ENCODE data around the gene ATRAID.

ATRAID gene

DNA sequence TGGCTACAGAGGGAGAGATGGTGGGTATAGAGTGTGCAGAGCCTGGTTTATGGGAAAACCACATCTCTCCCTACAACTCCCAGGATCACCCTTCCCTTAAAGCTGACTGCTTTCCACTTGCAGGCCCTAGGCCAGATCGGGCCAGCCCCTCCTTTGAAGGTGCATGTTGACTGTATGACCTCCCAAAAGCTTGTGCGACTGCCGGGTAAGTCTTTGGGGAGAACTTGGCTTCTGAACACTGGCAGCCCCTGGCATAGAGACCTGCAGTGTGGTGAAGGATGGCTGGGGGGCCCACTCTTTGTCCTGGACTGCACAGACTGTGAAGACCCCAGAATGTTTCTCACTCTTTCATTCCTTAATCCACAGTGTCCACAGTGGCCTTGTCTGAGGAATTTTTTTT, 24.8 kb downstream of the ATRAID start:
- Histone ChIP-seq H2AFZ (ENCODE audit: low read length) (no peak overlapping the region), H4K8ac (ENCODE audit: low read depth, low read length) (no peak overlapping the region), H3K23ac (ENCODE audit: low read depth, low read length, poor library complexity) (no peak overlapping the region), H3K79me1 (ENCODE audit: low read depth, low read length) (peaks cover 2% of the 10 kb centered on the region), H3K4ac (ENCODE audit: low read length) (no peak overlapping the region), H3K4me3 (ENCODE audit: low read length in 2 of 2) (no peak overlapping the region), H4K91ac (ENCODE audit: low read depth, low read length, poor library complexity) (no peak overlapping the region), H2BK120ac (ENCODE audit: low read depth, low read length) (no peak overlapping the region), H3K9ac (ENCODE audit: low read depth, low read length, poor library complexity) (no peak overlapping the region), H3K18ac (ENCODE audit: low read length) (no peak overlapping the region), H2BK15ac (ENCODE audit: low read length) (no peak overlapping the region), H2BK12ac (ENCODE audit: low read length) (no peak overlapping the region), H3K27me3 (ENCODE audit: control insufficient read depth in 3 of 3, insufficient read depth in 3 of 3, low read depth in 1 of 3, low read length in 3 of 3) (no peaks in the 10 kb centered on the region), H3K36me3 (replicated peaks in 1 of 2; ENCODE audit: control insufficient read depth in 2 of 2, insufficient read depth in 2 of 2, low read length in 2 of 2) (peaks cover 91 to 100% of the 10 kb centered on the region in 2 donors), H3K9me3 (replicated peaks in 1 of 2; ENCODE audit: control insufficient read depth in 2 of 2, insufficient read depth in 1 of 2, low read depth in 1 of 2, low read length in 2 of 2) (peaks cover 0 to 2% of the 10 kb centered on the region in 2 donors), H3K4me1 (ENCODE audit: control insufficient read depth in 2 of 2, insufficient read depth in 1 of 2, low read depth in 1 of 2, low read length in 2 of 2) (no peaks in the 10 kb centered on the region), H2AK5ac (ENCODE audit: low read depth, low read length) (no peak overlapping the region), H3K4me2 (ENCODE audit: insufficient read depth, low read length, poor library complexity, severe bottlenecking) (no peak overlapping the region), H3K27ac (replicated peaks; ENCODE audit: low read length) (no peak overlapping the region), H2BK5ac (ENCODE audit: low read length) (no peak overlapping the region), H3K14ac (ENCODE audit: low read length) (no peak overlapping the region)
- WGBS, 2 donors (ENCODE audit: extremely low coverage in 2 of 2, insufficient read length in 2 of 2, insufficient replicate concordance in 1 of 2) = no CpG with 5 or more reads among the region's 3 CpGs
- no peak for DNase-seq (ENCODE audit: low spot score)

- no peaks in the 10 kb centered on the region for H3K27me3 ChIP-seq (ENCODE audit: control insufficient read depth in 3 of 3, insufficient read depth in 3 of 3, low read depth in 1 of 3, low read length in 3 of 3)
- H2AK5ac ChIP-seq (ENCODE audit: low read depth, low read length) = no peak overlapping the region
- H3K14ac ChIP-seq (ENCODE audit: low read length) = no peak overlapping the region
- no peak for DNase-seq (ENCODE audit: low spot score)
- no peak overlapping the region for H2BK15ac ChIP-seq (ENCODE audit: low read length)
- no peak overlapping the region for H2BK12ac ChIP-seq (ENCODE audit: low read length)
- H2BK5ac ChIP-seq (ENCODE audit: low read length) = no peak overlapping the region
- H3K9me3 ChIP-seq (replicated peaks in 1 of 2; ENCODE audit: control insufficient read depth in 2 of 2, insufficient read depth in 1 of 2, low read depth in 1 of 2, low read length in 2 of 2) = peaks cover 0 to 2% of the 10 kb centered on the region in 2 donors
- no peaks in the 10 kb centered on the region for H3K4me1 ChIP-seq (ENCODE audit: control insufficient read depth in 2 of 2, insufficient read depth in 1 of 2, low read depth in 1 of 2, low read length in 2 of 2)
- no peak overlapping the region for H3K18ac ChIP-seq (ENCODE audit: low read length)
- H3K27ac ChIP-seq (replicated peaks; ENCODE audit: low read length) = no peak overlapping the region
- H2BK120ac ChIP-seq (ENCODE audit: low read depth, low read length) = no peak overlapping the region
- H3K36me3 ChIP-seq (replicated peaks in 1 of 2; ENCODE audit: control insufficient read depth in 2 of 2, insufficient read depth in 2 of 2, low read length in 2 of 2) = peaks cover 90 to 100% of the 10 kb centered on the region in 2 donors
- no peak overlapping the region for H4K91ac ChIP-seq (ENCODE audit: low read depth, low read length, poor library complexity)
- no peak overlapping the region for H3K4me3 ChIP-seq (ENCODE audit: low read length in 2 of 2)
- H4K8ac ChIP-seq (ENCODE audit: low read depth, low read length) = no peak overlapping the region
- no peak overlapping the region for H2AFZ ChIP-seq (ENCODE audit: low read length)
- WGBS, 2 donors (ENCODE audit: extremely low coverage in 2 of 2, insufficient read length in 2 of 2, insufficient replicate concordance in 1 of 2) = no CpG with 5 or more reads among the region's 15 CpGs
- H3K4ac ChIP-seq (ENCODE audit: low read length) = no peak overlapping the region
- H3K79me1 ChIP-seq (ENCODE audit: low read depth, low read length) = peaks cover 2% of the 10 kb centered on the region
- H3K4me2 ChIP-seq (ENCODE audit: insufficient read depth, low read length, poor library complexity, severe bottlenecking) = no peak overlapping the region
- H3K23ac ChIP-seq (ENCODE audit: low read depth, low read length, poor library complexity) = peak overlapping the region; percentile 9
- no peak overlapping the region for H3K9ac ChIP-seq (ENCODE audit: low read depth, low read length, poor library complexity)
These were observed 25.6 kb downstream of the ATRAID start for GRCh38 chr2:27237341-27237945.

- Histone ChIP-seq H3K27ac (replicated peaks; ENCODE audit: low read length) (no peak overlapping the region), H3K14ac (ENCODE audit: low read length) (no peak overlapping the region), H3K79me1 (ENCODE audit: low read depth, low read length) (peaks cover 2% of the 10 kb centered on the region), H4K8ac (ENCODE audit: low read depth, low read length) (no peak overlapping the region), H3K4me3 (ENCODE audit: low read length in 2 of 2) (no peak overlapping the region), H4K91ac (ENCODE audit: low read depth, low read length, poor library complexity) (no peak overlapping the region), H3K9me3 (replicated peaks in 1 of 2; ENCODE audit: control insufficient read depth in 2 of 2, insufficient read depth in 1 of 2, low read depth in 1 of 2, low read length in 2 of 2) (peaks cover 0 to 2% of the 10 kb centered on the region in 2 donors), H3K4ac (ENCODE audit: low read length) (no peak overlapping the region), H2AFZ (ENCODE audit: low read length) (no peak overlapping the region), H3K36me3 (replicated peaks in 1 of 2; ENCODE audit: control insufficient read depth in 2 of 2, insufficient read depth in 2 of 2, low read length in 2 of 2) (peaks cover 89 to 100% of the 10 kb centered on the region in 2 donors), H3K9ac (ENCODE audit: low read depth, low read length, poor library complexity) (no peak overlapping the region), H2BK12ac (ENCODE audit: low read length) (no peak overlapping the region), H2BK120ac (ENCODE audit: low read depth, low read length) (no peak overlapping the region), H3K27me3 (ENCODE audit: control insufficient read depth in 3 of 3, insufficient read depth in 3 of 3, low read depth in 1 of 3, low read length in 3 of 3) (no peaks in the 10 kb centered on the region), H2BK5ac (ENCODE audit: low read length) (no peak overlapping the region), H2BK15ac (ENCODE audit: low read length) (no peak overlapping the region), H3K18ac (ENCODE audit: low read length) (no peak overlapping the region), H2AK5ac (ENCODE audit: low read depth, low read length) (no peak overlapping the region), H3K4me1 (ENCODE audit: control insufficient read depth in 2 of 2, insufficient read depth in 1 of 2, low read depth in 1 of 2, low read length in 2 of 2) (no peaks in the 10 kb centered on the region), H3K23ac (ENCODE audit: low read depth, low read length, poor library complexity) (no peak overlapping the region), H3K4me2 (ENCODE audit: insufficient read depth, low read length, poor library complexity, severe bottlenecking) (no peak overlapping the region)
- no CpG with 5 or more reads among the region's 8 CpGs for whole genome bisulfite sequencing, 2 donors (ENCODE audit: extremely low coverage in 2 of 2, insufficient read length in 2 of 2, insufficient replicate concordance in 1 of 2)
- DNase-seq (ENCODE audit: low spot score) = no peak
These were observed 27.1 kb downstream of the ATRAID start for GRCh38 chr2:27238976-27239375.

DNA sequence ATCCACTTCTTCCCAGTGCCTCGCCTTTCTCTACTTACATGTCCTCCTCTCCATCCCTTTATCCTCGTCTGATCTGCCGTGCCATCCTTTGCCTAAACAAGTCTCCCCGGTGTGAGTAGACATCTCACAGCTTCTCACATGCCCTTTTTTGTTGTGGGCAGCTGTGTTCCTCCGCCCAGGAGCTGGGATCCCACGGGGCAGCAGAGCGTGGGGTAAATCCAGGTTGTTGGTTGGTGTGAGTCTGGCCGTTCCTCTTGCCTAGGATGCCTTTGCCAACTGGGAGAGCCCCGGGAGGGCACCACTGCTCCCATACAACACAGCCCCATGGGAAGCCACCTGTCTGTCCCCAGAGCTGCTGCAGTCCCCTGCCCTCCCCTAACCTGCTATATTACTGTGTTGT, 28.6 kb downstream of the ATRAID start:
- no peak overlapping the region for H3K4me2 ChIP-seq (ENCODE audit: insufficient read depth, low read length, poor library complexity, severe bottlenecking)
- no CpG with 5 or more reads among the region's 9 CpGs for WGBS, 2 donors (ENCODE audit: extremely low coverage in 2 of 2, insufficient read length in 2 of 2, insufficient replicate concordance in 1 of 2)

More for the DNA sequence above, 28.6 kb downstream of the ATRAID start:
- H2BK5ac ChIP-seq (ENCODE audit: low read length) = no peak overlapping the region
- H3K4ac ChIP-seq (ENCODE audit: low read length) = no peak overlapping the region
- H3K4me1 ChIP-seq (ENCODE audit: control insufficient read depth in 2 of 2, insufficient read depth in 1 of 2, low read depth in 1 of 2, low read length in 2 of 2) = no peaks in the 10 kb centered on the region
- H4K91ac ChIP-seq (ENCODE audit: low read depth, low read length, poor library complexity) = no peak overlapping the region
- H3K9me3 ChIP-seq (replicated peaks in 1 of 2; ENCODE audit: control insufficient read depth in 2 of 2, insufficient read depth in 1 of 2, low read depth in 1 of 2, low read length in 2 of 2) = peaks cover 0 to 2% of the 10 kb centered on the region in 2 donors
- H3K27me3 ChIP-seq (ENCODE audit: control insufficient read depth in 3 of 3, insufficient read depth in 3 of 3, low read depth in 1 of 3, low read length in 3 of 3) = no peaks in the 10 kb centered on the region
- no peak overlapping the region for H2BK15ac ChIP-seq (ENCODE audit: low read length)
- H4K8ac ChIP-seq (ENCODE audit: low read depth, low read length) = no peak overlapping the region
- H3K23ac ChIP-seq (ENCODE audit: low read depth, low read length, poor library complexity) = no peak overlapping the region
- no peak overlapping the region for H2BK120ac ChIP-seq (ENCODE audit: low read depth, low read length)
- peaks cover 2% of the 10 kb centered on the region for H3K79me1 ChIP-seq (ENCODE audit: low read depth, low read length)
- no peak for DNase-seq (ENCODE audit: low spot score)
- no peak overlapping the region for H2AFZ ChIP-seq (ENCODE audit: low read length)
- no peak overlapping the region for H2BK12ac ChIP-seq (ENCODE audit: low read length)
- peaks cover 81 to 100% of the 10 kb centered on the region in 2 donors for H3K36me3 ChIP-seq (replicated peaks in 1 of 2; ENCODE audit: control insufficient read depth in 2 of 2, insufficient read depth in 2 of 2, low read length in 2 of 2)
- H2AK5ac ChIP-seq (ENCODE audit: low read depth, low read length) = no peak overlapping the region
- no peak overlapping the region for H3K14ac ChIP-seq (ENCODE audit: low read length)
- H3K9ac ChIP-seq (ENCODE audit: low read depth, low read length, poor library complexity) = no peak overlapping the region
- H3K27ac ChIP-seq (replicated peaks; ENCODE audit: low read length) = no peak overlapping the region
- no peak overlapping the region for H3K4me3 ChIP-seq (ENCODE audit: low read length in 2 of 2)
- no peak overlapping the region for H3K18ac ChIP-seq (ENCODE audit: low read length)

All from neuronal stem cell (in vitro differentiated cells).